Panc1 (cell line): ENCODE data around the gene C19orf33. TPM values are rescaled to one million over a fixed set of nuclear protein-coding genes. Genes with fewer than 3 reads are reported as not detected.

ENCODE experiments used
- ATAC-seq: fragments of 200-7000 bp; cut with Tn5 transposase; 2 replicates; pipeline ENCODE4 v1.9.1; 2020; ENCODE audit warnings: mild to moderate bottlenecking, moderate library complexity
- BruUV-seq: library from RNA; stranded (reverse); fragments of 400-500 nt; replicated peaks from 2 replicates; lab custom pipeline; 2021; lab: Mats Ljungman, UMichigan
- CTCF ChIA-PET: fragments of 300-600 bp; sonication (Branson Sonifier 250); formaldehyde crosslinking; loops from one replicate; lab custom pipeline; 2022; ENCODE audit warnings: antibody characterized with exemption; lab: Charles Lee
- POLR2A ChIA-PET: fragments of 300-600 bp; sonication (Branson Sonifier 250); formaldehyde crosslinking; loops from one replicate; lab custom pipeline; 2022; ENCODE audit warnings: antibody characterized with exemption; lab: Charles Lee
- DNase-seq: peaks from one replicate; pipeline ENCODE4 v3.0.0-alpha.2; 2010; ENCODE audit warnings: low read depth, low spot score
- H3K27ac ChIP-seq: 2 replicates; pipeline ENCODE4 v1.5.1; 2011; ENCODE audit warnings: mild to moderate bottlenecking, low read length, inconsistent platforms
- H3K27me3 ChIP-seq: fragments of 200-500 bp; sonication (Bioruptor generic); 2 replicates; pipeline ENCODE4 v1.6.0; 2014; ENCODE audit warnings: low read length, inconsistent platforms; ENCODE audit not compliant: control insufficient read depth, insufficient read depth
- H3K36me3 ChIP-seq: fragments of 200-500 bp; sonication (Bioruptor generic); 2 replicates; pipeline ENCODE4 v1.5.1; 2014; ENCODE audit warnings: inconsistent platforms, mild to moderate bottlenecking, low read length, moderate library complexity; ENCODE audit not compliant: control insufficient read depth, insufficient read depth
- H3K4me1 ChIP-seq: 2 replicates; pipeline ENCODE4 v1.5.1; 2011; ENCODE audit warnings: inconsistent platforms, mild to moderate bottlenecking, low read length, moderate library complexity; ENCODE audit not compliant: control insufficient read depth, insufficient read depth
- H3K4me3 ChIP-seq, 2 experiments: 2 replicates each; pipeline ENCODE4 v1.5.1; 2011 to 2012; ENCODE audit warnings: low read depth in 2 of 2, low read length in 2 of 2, mild to moderate bottlenecking in 2 of 2, inconsistent platforms in 1 of 2, moderate library complexity in 1 of 2
- H3K9me3 ChIP-seq: fragments of 200-500 bp; sonication (Bioruptor generic); 2 replicates; pipeline ENCODE4 v1.5.1; 2014; ENCODE audit warnings: low read depth, mild to moderate bottlenecking, inconsistent platforms, low read length, moderate library complexity; ENCODE audit not compliant: control insufficient read depth, insufficient read depth
- CTCF ChIP-seq: fragments of 450-650 bp; IDR thresholded peaks from 2 replicates; pipeline ENCODE4 v1.5.1; 2017; ENCODE audit warnings: mild to moderate bottlenecking
- POLR2AphosphoS5 ChIP-seq: IDR thresholded peaks from 2 replicates; pipeline ENCODE4 v1.6.1; 2012; ENCODE audit warnings: mild to moderate bottlenecking, low read depth, low read length, moderate library complexity
- REST ChIP-seq, 2 experiments: IDR thresholded peaks; 2 replicates each; pipeline ENCODE4 v1.6.1; 2011 to 2012; ENCODE audit warnings: low read depth in 2 of 2, control low read depth in 1 of 2, low read length in 1 of 2, mild to moderate bottlenecking in 1 of 2, moderate library complexity in 1 of 2; ENCODE audit not compliant: insufficient read depth in 1 of 2
- SIN3A ChIP-seq: IDR thresholded peaks from 2 replicates; pipeline ENCODE4 v1.6.1; 2012; ENCODE audit warnings: low read depth, mild to moderate bottlenecking, low read length, moderate library complexity, borderline replicate concordance; ENCODE audit not compliant: insufficient read depth
- TCF7L2 ChIP-seq: IDR thresholded peaks from 2 replicates; pipeline ENCODE4 v1.6.1; 2011; ENCODE audit warnings: mild to moderate bottlenecking, low read depth, low read length, inconsistent platforms
- in situ Hi-C: cut with HindIII; loops from 2 replicates; pipeline ENCODE4 v1.10.0; 2016; ENCODE audit warnings: low sequenced_read_pairs, low pct_unique_long_range_greater_than_20kb
- intact Hi-C: fragments of 100-400 bp; cut with micrococcal nuclease; formaldehyde crosslinking; loops from one replicate; pipeline ENCODE4 v1.10.0; 2022; ENCODE audit not compliant: unreplicated experiment
- total RNA-seq: library from RNA; stranded (reverse); gene quantifications from one replicate; pipeline ENCODE4 v1.2.1, GENCODE V29; 2021; ENCODE audit not compliant: unreplicated experiment

Gene C19orf33
- total RNA-seq, 1 experiment from 2014 or later, result 201 TPM

- H3K36me3 ChIP-seq, result peaks cover 6% of the 10 kb centered on the region
- H3K9me3 ChIP-seq, result no peaks in the 10 kb centered on the region
- CTCF ChIA-PET, result no interaction called here
- in situ Hi-C loops (no loop called here), intact Hi-C loops (no loop called here)
- POLR2A ChIA-PET, result no interaction called here
- H3K4me3 ChIP-seq, result no peak overlapping the region
- DNase-seq (no peak), ATAC-seq (no peak)
- TF ChIP-seq REST (IDR thresholded peaks at IDR 0.05; ENCODE audit: insufficient read depth in 1 of 2, low read depth in 2 of 2, low read length in 1 of 2) (no peak), TCF7L2 (no peak), CTCF (no peak), POLR2AphosphoS5 (no peak), SIN3A (no peak)
- H3K27me3 ChIP-seq, result no peaks in the 10 kb centered on the region
- H3K4me1 ChIP-seq, result peaks cover 30% of the 10 kb centered on the region
- H3K27ac ChIP-seq, result peak overlapping the region; percentile 51
- no TSS peak for BruUV-seq
These were observed 18.5 kb upstream of the C19orf33 start for GRCh38 chr19:38285567-38285966.

- CTCF ChIA-PET, result no interaction called here
- BruUV-seq, result no TSS peak
These were observed 16.4 kb upstream of the C19orf33 start for GRCh38 chr19:38287604-38288003.

More at GRCh38 chr19:38287604-38288003, 16.4 kb upstream of the C19orf33 start:
- in situ Hi-C loops (no loop called here), intact Hi-C loops (no loop called here)
- Histone ChIP-seq H3K27ac (no peak overlapping the region), H3K4me1 (peaks cover 30% of the 10 kb centered on the region), H3K4me3 (no peak overlapping the region), H3K9me3 (no peaks in the 10 kb centered on the region), H3K36me3 (peaks cover 14% of the 10 kb centered on the region), H3K27me3 (no peaks in the 10 kb centered on the region)
- POLR2A ChIA-PET, result no interaction called here
- no peak for DNase-seq
- ATAC-seq, result no peak
- TF ChIP-seq CTCF (no peak), SIN3A (no peak), POLR2AphosphoS5 (no peak), TCF7L2 (no peak), REST (IDR thresholded peaks at IDR 0.05; ENCODE audit: insufficient read depth in 1 of 2, low read depth in 2 of 2, low read length in 1 of 2) (no peak)
